Right lobe of liver (tissue), 4 donors: Measurements from ENCODE around the gene LMAN2L.

Experiments used
- CTCF ChIP-seq, 4 donors: fragments of 200-600 bp in 3 of 4; fragments of 450-650 bp in 1 of 4; IDR thresholded peaks; one replicate each; pipeline versions ENCODE4 v1.5.1 to v1.8.0; 2016 to 2022; ENCODE audit warnings: antibody characterized with exemption in 4 of 4, mild to moderate bottlenecking in 2 of 4
- POLR2A ChIP-seq: fragments of 450-650 bp; IDR thresholded peaks from one replicate; pipeline ENCODE4 v1.6.1; 2017; ENCODE audit warnings: antibody characterized with exemption, mild to moderate bottlenecking
- donor health status: DM: no; HTN: no; CAD: no.
- donor health status: DM: no; HTN: no; CAD: no.
- donor health status: DM: no; HTN: yes; CAD: no.

GRCh38 chr2:96783388-96783787, 43.5 kb upstream of the LMAN2L start:
- TF ChIP-seq CTCF (IDR thresholded peaks at IDR 0.05) (no peak), POLR2A (no peak)
